Kidney glomerular epithelial cell (primary cell): ENCODE measurements around the gene GIMAP7.
"Not testable (repeated sequence)": the region's sequence is repeated elsewhere in the genome, so short reads cannot be mapped to it uniquely, and the experiment has no call there.

Source experiments
- DNase-seq: peaks from one replicate; lab custom pipeline; 2025; lab: John Stamatoyannopoulos, UW

GIMAP7 gene

DNA sequence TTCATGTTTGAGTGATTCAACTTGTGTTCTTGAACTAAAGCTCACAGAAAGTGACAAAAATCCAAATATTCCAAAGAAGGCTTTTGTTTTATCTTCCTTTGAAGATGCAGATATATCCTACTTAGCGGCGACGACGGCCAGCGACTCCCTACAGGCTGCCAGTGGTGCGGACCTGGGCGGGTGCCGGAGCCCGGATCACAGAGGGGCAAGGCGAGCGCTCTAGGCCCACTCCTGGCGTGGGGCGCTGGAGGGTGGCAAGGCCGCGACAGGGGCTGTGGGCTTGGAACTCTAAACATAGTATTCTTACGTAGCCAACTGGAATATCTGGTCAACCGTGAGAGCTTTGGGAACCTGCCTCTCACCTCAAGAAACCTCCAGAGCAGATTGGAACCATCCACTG is 914 bp upstream of the GIMAP7 start:
- no peak for DNase-seq

DNA sequence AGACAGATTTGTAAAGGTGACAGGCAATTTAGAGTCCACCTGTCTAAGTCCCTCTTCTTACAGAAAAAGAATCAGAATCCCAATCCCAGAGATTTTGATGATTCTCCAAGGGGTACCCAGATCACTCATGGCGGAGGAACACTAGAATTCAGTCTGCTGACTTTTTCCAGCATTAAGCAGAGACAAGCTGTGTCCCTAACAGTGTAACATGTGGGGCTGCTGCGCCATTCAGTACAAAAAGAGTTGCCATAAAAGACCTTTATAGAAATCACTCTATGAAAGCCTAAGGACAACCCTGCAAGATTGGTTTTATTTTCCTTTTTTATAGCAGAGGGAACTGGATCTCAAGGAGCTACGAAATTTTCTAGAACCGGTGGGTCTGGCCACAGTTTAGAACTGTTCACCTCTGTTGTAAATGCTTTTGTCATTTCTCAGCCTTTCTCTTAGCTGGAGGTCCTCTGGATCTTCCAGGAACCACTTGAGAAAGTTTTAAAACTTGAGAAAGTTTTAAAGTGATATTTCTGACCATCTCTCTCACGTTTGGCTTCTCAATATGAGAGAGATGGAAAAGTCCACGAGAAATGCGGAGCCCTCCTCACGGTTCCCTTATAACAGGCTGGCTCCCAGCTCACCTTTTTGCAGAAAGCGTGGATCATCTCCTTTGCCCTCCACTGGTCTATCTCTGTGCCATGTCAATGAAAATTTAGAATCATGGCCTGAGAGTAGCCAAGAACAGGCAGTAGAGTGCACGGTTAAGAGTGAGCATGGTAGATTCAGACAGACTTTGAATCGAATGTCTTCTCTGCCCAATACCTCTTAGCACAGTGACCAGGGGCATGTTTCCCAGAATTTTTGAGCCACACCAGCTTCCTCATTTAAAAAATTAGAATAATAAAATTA is 826 bp downstream of the GIMAP7 start:
- DNase-seq = no peak

DNA sequence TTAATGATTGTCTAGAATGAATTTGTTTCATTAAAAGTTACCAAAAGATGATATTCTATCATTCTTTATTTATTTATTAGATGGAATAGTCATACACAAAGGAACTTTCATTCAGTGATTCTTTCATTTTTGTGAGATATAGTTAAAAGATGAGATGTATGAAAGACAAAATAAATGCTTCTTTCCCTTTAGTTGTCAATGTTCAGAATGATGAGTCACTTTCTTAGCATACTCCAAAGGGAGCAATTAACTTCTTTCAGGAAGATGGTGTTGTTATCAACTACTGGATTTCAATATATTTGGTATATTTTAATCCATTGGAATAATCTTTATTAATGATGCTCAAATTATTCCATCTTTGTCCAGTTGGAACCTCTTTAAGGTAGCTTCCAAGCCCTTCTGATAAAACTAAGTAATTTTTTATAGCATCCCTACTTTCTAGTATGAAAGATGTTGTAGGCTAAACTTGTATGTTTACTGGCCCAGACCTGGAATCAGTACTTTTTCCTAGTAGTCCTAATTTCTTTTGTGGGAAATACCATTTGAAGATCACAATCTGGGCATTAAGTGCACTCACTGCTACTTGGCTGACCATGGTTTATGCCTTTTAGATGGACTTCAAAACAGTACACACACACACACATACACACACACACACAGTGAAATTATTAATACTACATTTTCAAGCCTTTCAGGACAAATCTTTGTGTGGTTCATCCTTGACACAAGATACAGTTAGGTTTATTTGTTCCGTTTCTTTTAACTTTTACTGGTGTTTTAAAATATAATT is 2.5 kb downstream of the GIMAP7 start:
- no peak for DNase-seq

DNA sequence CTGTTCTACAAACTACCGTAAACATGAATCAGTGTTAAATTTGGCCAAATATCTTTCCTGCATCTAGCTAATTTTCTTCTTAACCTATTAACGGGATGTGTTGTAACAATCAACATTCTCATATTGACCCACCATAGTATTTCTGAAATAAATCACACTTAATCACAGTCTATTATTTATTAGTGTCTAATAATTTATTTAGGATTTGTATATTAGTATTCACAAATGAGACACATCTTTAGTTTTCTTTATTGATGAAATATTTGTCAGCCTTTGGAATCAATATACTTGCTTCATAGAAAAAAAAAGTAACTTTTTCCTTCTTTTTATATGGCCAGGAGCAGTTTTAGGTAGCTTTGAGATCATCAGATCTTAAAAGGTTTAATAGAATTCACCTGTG is 4.6 kb downstream of the GIMAP7 start:
- no peak for DNase-seq

DNA sequence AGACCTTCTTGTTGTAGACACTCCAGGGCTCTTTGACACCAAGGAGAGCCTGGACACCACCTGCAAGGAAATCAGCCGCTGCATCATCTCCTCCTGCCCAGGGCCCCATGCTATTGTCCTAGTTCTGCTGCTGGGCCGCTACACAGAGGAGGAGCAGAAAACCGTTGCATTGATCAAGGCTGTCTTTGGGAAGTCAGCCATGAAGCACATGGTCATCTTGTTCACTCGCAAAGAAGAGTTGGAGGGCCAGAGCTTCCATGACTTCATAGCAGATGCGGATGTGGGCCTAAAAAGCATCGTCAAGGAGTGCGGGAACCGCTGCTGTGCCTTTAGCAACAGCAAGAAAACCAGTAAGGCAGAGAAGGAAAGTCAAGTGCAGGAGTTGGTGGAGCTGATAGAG is 5.5 kb downstream of the GIMAP7 start:
- no peak for DNase-seq

DNA sequence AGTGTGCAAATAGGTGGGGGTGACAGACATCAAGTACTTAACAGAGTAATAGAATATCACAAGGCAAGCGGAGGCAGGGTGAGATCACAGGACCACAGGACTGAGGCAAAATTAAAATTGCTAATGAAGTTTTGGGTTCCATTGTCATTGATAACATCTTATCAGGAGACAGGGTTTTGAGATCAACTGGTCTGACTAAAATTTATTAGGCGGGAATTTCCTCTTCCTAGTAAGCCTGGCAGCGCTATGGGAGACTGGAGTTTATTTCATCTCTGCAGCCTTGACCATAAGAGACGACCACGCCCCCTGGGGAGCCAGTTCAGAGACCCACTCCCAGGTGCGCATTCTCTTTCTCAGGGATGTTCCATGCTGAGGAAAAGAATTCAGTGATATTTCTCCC is 8.3 kb downstream of the GIMAP7 start:
- not testable (repeated sequence) for DNase-seq

DNA sequence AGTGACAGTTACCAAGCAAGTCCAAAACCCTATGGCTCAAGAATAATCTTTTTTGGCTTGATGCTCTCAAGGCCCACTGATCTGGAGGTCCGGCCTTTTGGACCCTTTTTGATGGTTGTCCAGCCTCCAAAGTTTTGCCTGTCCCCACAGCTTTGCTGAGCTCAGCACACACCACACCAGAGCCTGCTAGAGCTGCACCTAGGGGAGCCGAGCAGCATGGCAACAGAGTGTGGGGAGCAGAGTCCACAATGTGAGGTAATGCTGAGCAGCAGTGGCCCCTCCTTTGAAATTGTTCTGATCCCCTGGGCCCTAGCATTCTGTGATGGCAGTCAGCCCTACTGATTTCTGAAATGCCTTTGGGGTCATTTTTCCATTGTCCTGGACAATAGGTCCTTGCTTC is 9.3 kb downstream of the GIMAP7 start:
- DNase-seq = no peak

DNA sequence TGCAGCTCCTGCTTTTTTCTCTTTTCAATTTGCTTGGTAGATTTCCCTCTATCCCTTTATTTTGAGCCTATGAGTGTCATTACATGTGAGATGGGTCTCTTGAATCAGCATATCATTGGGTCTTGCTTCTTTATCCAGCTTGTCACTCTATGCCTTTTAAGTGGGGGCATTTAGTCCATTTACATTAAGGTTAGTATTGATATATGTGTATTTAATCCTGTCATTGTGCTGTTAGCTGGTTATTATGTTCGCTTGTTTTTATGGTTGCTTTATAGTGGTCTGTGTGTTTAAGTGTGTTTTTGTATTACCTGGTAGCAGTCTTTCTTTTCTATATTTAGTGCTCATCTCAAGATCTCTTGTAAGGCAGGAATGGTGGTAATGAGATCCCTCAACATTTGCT is 17.0 kb downstream of the GIMAP7 start:
- DNase-seq = no peak

DNA sequence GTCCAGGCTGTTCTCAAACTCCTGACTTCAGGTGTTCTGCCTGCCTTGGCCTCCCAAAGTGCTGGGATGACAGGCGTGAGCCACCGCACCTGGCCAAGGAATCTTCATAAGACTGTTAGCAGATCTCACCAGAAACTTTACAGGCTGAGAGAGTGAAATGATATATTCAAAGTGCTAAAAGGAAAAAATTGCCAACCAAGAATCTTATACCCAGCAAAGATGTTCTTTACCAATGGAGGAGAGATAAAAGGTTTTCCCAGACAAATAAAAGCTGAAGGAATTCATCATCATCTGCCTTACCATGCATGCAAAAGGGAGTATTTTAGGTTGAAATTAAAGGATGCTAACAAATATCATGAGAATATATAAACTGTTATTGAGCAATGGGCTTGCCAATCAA is 23.6 kb downstream of the GIMAP7 start:
- no peak for DNase-seq

DNA sequence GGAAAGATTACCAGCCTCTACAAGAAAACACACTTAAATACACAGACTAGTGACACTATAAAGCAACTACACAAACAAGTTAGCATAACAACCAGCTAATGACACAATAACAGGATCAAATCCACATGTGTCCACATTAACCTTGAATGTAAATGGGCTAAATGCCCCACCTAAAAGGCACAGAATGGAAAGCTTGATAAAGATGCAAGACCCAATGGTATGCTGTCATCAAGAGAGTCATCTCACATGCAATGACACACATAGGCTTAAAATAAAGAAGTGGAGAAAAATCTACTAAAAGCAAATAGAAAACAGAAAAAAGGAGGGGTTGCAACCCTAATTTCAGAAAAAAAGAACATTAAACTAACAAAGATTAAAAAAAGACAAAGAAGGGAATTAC is 38.5 kb downstream of the GIMAP7 start:
- no peak for DNase-seq

DNA sequence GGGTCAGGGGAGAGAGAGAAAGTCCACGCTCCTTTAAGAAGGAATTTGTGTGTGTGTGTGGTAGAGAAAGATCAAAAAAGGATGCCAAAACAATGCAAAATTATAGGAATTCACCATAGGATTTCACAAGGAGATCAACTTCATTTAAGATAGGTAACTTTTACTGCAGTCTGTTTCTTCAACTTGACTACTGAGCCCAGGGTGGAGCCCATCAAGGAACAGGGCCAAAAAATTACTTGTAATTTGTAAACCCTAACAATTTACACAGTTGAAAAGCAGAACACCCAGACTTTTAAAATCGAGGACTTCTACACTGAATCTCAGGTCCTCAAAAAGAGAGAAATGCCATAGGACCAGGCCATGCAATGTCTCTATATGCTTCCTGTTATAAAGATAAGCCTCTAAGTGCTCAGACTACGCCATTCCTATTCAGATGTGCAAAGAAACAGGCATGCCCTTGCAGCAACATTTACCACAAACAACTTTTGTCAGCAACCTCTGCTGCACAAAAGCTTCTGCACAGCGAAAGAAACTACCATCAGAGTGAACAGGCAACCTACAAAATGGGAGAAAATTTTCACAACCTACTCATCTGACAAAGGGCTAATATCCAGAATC is 42.0 kb downstream of the GIMAP7 start:
- no peak for DNase-seq

DNA sequence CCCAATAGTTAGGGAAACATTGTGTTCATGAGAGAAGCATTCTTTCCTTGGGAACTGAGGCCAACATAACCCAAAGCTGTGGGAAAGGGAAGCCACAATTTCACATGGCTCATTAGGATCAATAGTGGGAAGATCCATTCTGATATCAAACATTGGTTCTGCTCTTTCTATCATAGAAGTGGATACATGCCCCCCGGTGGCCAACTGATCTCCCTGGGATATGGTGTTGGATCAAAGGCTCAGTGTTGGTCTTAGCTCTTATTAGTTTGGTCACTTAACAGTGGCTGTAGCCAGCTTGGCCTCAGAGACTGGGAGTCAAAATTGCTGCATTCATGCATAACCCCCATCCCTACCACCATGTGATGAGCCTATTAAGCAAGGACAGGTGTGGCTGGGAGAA is 45.8 kb downstream of the GIMAP7 start:
- no peak for DNase-seq

DNA sequence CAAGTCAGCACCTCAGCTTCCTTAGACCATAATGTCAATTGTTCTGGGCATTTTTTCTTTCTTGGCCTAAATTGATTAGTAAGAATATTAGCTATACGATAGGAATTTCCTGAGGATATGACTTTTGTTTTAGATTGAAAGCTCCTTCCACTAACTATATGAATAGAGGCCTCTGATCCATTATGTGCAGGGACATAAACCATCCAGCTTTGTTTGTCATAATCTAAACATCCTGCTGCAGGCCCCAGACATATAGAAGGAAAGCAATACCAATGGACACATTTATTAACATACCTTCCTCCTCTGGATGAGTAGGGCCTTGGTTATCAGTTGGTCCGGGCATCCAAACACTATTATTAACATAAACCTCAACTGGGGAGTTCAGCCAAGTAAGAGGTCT is 48.2 kb downstream of the GIMAP7 start:
- no peak for DNase-seq

DNA sequence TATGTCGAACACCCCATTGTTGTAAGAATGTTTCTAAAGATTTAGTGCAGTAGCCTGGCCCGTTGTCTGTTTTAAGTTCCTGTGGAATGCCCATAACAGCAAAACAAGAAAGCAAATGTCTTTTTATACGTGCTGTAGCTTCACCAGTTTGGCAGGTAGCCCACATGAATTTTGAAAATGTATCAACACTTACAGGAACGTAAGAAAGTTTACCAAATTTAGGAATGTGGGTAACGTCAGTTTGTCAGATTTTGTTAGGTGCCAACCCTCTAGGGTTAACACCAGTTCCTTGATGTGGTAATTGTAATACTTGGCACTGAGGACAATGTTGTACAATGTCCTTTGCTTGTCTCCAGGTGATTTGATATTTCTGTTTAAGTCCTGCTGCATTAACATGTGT is 49.3 kb downstream of the GIMAP7 start:
- no peak for DNase-seq

DNA sequence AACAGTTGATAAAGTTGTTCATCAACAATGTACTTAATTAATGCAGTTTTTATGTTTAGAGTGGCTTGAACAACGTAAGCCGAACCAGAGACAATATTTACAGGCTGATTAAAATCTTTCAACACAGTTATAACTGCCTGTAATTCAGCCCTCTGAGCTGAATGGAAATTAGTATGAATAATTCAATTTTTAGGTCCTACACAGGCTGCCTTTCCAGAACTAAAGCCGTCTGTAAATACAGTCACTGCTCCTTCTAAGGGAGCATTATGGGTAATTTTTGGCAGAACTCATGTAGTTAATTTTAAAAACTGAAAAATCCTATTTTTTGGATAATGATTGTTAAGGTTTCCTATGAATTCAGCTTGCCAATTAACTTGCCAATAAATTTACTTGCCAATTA is 49.9 kb downstream of the GIMAP7 start:
- DNase-seq = no peak

DNA sequence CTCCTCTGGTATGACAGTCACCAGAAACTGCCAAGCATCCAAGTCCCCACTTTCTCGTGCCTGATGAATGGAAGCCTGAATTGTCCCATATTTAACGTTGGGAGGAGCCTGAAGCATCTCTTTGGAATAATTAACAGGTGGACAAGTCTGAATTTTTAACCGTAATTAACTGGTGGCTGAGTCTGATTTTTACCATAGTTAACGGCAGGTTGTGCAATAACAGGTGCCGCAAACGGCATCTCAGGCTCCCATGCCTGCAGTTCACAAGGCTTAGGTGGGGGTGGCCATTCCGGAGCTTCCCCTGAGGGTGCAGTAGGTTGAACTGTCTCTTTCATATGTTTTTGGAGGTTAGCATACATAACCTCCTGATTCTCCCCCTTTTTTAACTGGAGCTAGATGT is 50.6 kb downstream of the GIMAP7 start:
- DNase-seq = no peak

DNA sequence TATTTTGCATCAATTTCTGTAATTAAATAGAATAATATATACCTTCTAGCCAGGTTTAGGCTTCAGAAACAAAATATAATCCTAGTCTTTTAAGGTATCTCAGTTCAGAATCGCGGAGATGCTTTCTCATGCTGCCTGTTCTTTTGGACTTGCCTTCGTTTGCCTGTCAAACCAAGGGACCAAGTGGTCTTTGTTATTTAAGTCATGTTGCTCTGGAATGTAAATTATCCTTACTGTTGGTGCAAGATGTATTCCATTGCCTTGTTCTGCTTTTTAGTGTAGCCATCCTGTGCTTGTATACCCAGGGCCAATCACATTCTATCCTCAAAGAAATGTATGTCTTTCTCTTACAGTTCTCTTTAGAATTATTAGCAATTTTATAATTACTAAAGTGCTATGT is 51.5 kb downstream of the GIMAP7 start:
- no peak for DNase-seq

DNA sequence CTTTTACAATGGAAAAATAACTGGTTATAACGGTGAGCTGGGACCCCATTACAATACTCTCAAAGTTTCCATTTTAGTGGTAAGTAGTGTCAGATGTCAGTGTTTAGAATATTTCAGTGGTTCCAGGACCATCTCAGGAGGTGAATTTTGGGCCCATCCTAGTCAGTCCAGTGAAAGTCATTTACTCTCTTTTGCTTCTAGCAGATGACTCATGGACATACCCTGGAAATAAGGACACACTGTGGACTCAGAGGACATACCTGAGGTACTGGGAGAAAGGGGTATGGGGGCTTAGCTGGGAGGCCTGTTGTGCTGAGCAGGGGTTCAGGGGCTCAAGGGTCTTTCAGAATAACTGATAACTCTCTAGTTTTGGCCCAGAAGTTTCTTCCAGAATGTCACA is 51.9 kb downstream of the GIMAP7 start:
- DNase-seq = no peak

DNA sequence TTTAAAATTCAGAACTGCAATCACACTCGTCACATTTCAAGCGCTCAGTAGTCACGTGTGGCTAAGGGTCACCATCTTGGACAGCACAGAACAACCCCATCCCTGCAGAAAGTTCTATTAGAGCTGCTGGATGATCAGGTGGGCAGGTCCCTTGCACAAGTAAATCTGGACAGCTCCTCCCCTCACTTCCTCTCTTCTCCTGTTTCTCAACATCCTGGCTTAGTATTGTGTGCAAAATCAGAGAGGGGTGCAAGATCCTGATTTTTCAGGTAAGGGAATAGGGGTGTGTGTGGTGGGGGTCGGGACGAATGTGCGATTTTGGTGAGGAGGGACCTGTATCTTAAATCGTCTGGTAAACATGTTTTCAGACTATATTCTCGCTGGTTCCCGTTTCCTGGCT is 52.5 kb downstream of the GIMAP7 start, which contains the start of gene GIMAP4:
Gene GIMAP4, plus strand, starts transcription at position 222 of the 400 bp plus-strand sequence. CDS start 2,512 bp downstream, outside the sequence.
- DNase-seq = no peak

DNA sequence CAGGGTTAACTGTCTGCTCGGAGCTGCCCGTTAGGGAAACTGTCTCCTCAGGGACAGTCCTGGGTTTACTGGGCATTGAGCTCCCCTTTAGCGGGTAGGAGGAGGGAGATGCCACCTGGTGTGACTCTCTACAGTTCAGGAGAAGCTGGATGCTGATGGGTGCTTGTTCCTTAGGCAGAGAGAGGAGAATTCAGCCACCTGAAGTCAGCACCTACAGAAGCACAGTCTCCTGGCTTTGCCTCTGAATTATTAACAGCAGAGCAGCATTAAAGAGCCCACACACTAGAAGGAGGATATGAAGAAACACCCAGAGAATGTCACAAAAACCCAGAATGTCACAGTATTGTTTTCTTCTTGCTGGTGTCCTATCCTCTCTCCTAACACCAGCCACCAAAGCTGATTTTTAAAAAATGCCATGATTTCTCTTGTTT is 53.2 kb downstream of the GIMAP7 start:
- DNase-seq = no peak

DNA sequence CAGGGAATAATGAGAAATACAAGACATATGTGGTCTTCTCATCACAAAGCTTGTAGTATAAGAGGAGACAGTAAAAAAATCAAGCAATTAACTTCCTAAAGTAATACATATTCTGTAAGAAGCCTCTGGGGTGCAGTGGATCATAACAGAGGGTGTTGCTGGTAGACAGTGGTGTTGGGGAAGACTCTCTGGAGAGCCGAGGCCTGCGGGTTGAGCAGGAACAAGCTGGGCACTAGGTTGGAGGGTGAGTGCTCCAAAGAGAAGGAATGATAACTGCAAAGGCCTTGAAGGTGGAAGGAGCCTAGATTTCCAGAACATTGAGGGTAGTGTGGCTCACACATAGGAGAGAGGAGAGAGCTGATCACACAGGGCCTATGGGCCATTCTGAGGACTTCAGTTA is 54.0 kb downstream of the GIMAP7 start:
- DNase-seq = no peak

DNA sequence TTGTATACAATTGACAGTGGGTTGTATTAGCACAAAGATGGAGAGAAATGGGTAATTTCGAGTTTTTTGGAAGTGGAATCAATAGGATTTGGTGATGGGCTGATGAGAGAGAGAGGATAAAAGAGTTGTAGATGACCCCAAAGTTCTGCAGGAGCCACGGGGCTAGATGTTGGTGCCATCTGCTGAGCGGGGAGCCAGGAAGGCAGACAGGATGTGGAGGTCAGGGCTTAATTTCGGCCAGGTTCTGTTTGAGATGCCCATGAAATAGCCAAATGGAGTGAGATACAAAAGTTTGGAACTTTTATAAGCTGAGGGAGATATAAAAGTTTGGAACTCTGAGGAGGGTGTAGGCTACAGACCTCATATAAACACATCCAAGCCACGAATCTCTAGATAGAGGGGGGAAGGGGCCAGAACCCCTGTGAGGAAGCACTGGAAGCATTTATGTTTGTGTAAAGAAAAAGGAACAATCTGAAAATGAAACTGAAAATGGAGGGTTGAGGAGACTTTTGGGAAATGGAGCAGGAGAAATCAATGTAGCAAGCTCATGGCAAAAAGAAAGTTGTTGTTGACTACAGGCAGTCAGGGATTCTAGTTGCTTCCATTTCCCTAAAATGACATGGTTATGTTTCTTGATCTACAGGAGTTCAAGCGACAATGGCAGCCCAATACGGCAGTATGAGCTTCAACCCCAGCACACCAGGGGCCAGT is 54.7 kb downstream of the GIMAP7 start:
- DNase-seq = no peak
